Adrenal gland (tissue), 12 donors: ENCODE results near the gene ARL11. TPM values are rescaled to one million over a fixed set of nuclear protein-coding genes. Genes with fewer than 3 reads are reported as not detected.

Experiments
- DNase-seq, 7 donors: peaks; one replicate each; pipeline ENCODE4 v3.0.0-alpha.2; 2019 to 2020
- H3K27ac ChIP-seq, 5 donors: fragments of 200-600 bp; sonication (generic) in 4 of 5; 1 replicate in 3 of 5; 2 replicates in 2 of 5; pipeline versions ENCODE4 v1.5.1 to v1.8.0; 2016 to 2020; ENCODE audit warnings: mild to moderate bottlenecking in 1 of 5
- H3K27me3 ChIP-seq: fragments of 200-600 bp; 2 replicates; pipeline ENCODE4 v1.8.0; 2021
- H3K36me3 ChIP-seq, 2 donors: fragments of 200-600 bp; replicated peaks in 1 of 2; 1 replicate in 1 of 2; 2 replicates in 1 of 2; pipeline versions ENCODE4 v1.5.1 to v1.8.0; 2018 to 2022
- H3K4me1 ChIP-seq, 2 donors: fragments of 200-600 bp; replicated peaks in 1 of 2; 1 replicate in 1 of 2; 2 replicates in 1 of 2; pipeline versions ENCODE4 v1.5.1 to v1.8.0; 2018 to 2021
- H3K4me3 ChIP-seq, 4 donors: fragments of 200-600 bp; sonication (generic) in 3 of 4; one replicate each; pipeline ENCODE4 v1.5.1; 2016 to 2018
- H3K9me3 ChIP-seq, 3 donors: fragments of 200-600 bp; sonication (generic) in 1 of 3; replicated peaks in 1 of 3; 1 replicate in 2 of 3; 2 replicates in 1 of 3; pipeline versions ENCODE4 v1.5.1 to v1.8.0; 2016 to 2021
- POLR2A ChIP-seq, 2 donors: fragments of 450-650 bp; IDR thresholded peaks; one replicate each; pipeline ENCODE4 v1.6.1; 2017; ENCODE audit warnings: antibody characterized with exemption in 2 of 2, mild to moderate bottlenecking in 2 of 2, moderate library complexity in 1 of 2
- WGBS, 4 donors: extraction: QIAGEN DNeasy Blood & Tissue Kit in 2 of 4; methylation state at CpG; one replicate each; pipeline versions ENCODE4 v1.1.5 to v1.1.7; 2013 to 2017; 5-methylcytosine and 5-hydroxymethylcytosine counted together
- intact Hi-C, 2 donors: fragments of 100-400 bp; cut with DNase I; formaldehyde crosslinking; loops; one replicate each; pipeline versions ENCODE4 v1.14.1 to v1.15.0; 2022 to 2023
- polyA plus RNA-seq, 3 donors: library from polyadenylated mRNA; stranded (reverse); fragments of 200-250 nt in 2 of 3; fragments of 350-450 nt in 1 of 3; fragmentation: Illumina TruSeq in 1 of 3; extraction: RNeasy Lipid Tissue Mini Kit (QIAGEN cat#74804) in 1 of 3; gene quantifications; one replicate each; pipeline ENCODE4 v1.2.3, GENCODE V29; 2013 to 2014
- total RNA-seq, 9 donors: library from RNA; depleted of rRNA in 4 of 9; stranded (reverse); fragments of >200 nt in 4 of 9; fragments of 120-200 nt in 1 of 9; fragmentation: NEBNext Ultra II Directional in 1 of 9; extraction: Animal tissue kit (Norgen Biotek cat#: 25700) in 1 of 9; gene quantifications; one replicate each; pipeline versions ENCODE4 v1.1.0 to v1.2.4, GENCODE V29; 2013 to 2023
- TF ChIP-seq, protein P1 (sequence below), 6 experiments: fragments of 450-650 bp in 4 of 6; fragments of 200-600 bp in 2 of 6; sonication (generic) in 1 of 6; IDR thresholded peaks; 1 replicate in 5 of 6; 2 replicates in 1 of 6; pipeline versions ENCODE4 v1.5.1 to v1.8.0; 2016 to 2021; ENCODE audit warnings: antibody characterized with exemption in 6 of 6, mild to moderate bottlenecking in 2 of 6, moderate library complexity in 1 of 6
- donor health status: healthy with polysubstance abuse.
- donor health status: Bipolar disorder and iron deficiency.
- donor health status: DM: yes; HTN: yes; CAD: no.
- donor health status: DM: no; HTN: no; CAD: no.
- donor health status: DM: no; HTN: no; CAD: no.
- donor health status: DM: yes; HTN: yes; CAD: no.

ARL11 gene
- total and polyA plus RNA-seq, 12 donors: 0.18 to 2.9 (median 1.5) TPM

- Histone ChIP-seq H3K27me3 (no peaks in the 10 kb centered on the region), H3K9me3 (no peaks in the 10 kb centered on the region), H3K4me3 (peak overlapping the region in 1 of 4 donors; percentile 31), H3K27ac (no peak overlapping the region), H3K36me3 (no peaks in the 10 kb centered on the region), H3K4me1 (no peaks in the 10 kb centered on the region)
- WGBS, 4 donors: 52 to 76% (median 64%) methylated on average over 9 to 10 of the region's 10 CpGs
- TF ChIP-seq, protein P1, sequence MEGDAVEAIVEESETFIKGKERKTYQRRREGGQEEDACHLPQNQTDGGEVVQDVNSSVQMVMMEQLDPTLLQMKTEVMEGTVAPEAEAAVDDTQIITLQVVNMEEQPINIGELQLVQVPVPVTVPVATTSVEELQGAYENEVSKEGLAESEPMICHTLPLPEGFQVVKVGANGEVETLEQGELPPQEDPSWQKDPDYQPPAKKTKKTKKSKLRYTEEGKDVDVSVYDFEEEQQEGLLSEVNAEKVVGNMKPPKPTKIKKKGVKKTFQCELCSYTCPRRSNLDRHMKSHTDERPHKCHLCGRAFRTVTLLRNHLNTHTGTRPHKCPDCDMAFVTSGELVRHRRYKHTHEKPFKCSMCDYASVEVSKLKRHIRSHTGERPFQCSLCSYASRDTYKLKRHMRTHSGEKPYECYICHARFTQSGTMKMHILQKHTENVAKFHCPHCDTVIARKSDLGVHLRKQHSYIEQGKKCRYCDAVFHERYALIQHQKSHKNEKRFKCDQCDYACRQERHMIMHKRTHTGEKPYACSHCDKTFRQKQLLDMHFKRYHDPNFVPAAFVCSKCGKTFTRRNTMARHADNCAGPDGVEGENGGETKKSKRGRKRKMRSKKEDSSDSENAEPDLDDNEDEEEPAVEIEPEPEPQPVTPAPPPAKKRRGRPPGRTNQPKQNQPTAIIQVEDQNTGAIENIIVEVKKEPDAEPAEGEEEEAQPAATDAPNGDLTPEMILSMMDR (IDR thresholded peaks at IDR 0.05): no peak
- peak in 1 of 2 donors; percentile 0 for TF ChIP-seq POLR2A (IDR thresholded peaks at IDR 0.05)
- intact Hi-C loops: no loop called here
- peak in 6 of 7 donors; percentile 55 to 79 (median 66) for DNase-seq
These were observed 7.5 kb downstream of the ARL11 start for GRCh38 chr13:49635599-49636433.

DNA sequence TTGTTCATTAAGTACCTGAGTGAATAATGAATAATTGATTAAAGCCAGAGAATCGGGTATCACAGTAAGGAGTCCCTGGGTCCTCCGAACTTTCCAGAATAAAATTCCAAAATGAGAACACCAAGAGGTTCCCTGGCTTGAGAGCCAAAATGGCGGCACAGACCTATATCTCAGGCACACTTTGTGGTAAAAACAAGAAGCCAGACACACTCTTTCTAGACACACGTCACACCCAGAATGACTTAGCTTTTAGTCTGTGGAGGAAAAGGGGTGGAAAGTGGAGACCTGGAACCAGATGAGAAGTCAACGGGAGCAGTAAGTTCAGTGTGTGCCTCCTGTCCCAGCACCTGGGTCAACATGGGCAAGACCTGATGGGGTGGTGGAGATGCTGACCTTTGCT lies 8.4 kb downstream of the ARL11 start:
- no peaks in the 10 kb centered on the region for H3K9me3 ChIP-seq
- no peaks in the 10 kb centered on the region for H3K36me3 ChIP-seq
- H3K27me3 ChIP-seq: no peaks in the 10 kb centered on the region
- no peak for DNase-seq
- TF ChIP-seq POLR2A (IDR thresholded peaks at IDR 0.05): no peak
- TF ChIP-seq, protein P1 (IDR thresholded peaks at IDR 0.05): no peak
- 91 to 97% (median 96%) methylated on average over 5 of the region's 5 CpGs for WGBS, 4 donors
- intact Hi-C loops: no loop called here
- H3K4me3 ChIP-seq: no peak overlapping the region
- H3K4me1 ChIP-seq: no peaks in the 10 kb centered on the region
- no peak overlapping the region for H3K27ac ChIP-seq

DNA sequence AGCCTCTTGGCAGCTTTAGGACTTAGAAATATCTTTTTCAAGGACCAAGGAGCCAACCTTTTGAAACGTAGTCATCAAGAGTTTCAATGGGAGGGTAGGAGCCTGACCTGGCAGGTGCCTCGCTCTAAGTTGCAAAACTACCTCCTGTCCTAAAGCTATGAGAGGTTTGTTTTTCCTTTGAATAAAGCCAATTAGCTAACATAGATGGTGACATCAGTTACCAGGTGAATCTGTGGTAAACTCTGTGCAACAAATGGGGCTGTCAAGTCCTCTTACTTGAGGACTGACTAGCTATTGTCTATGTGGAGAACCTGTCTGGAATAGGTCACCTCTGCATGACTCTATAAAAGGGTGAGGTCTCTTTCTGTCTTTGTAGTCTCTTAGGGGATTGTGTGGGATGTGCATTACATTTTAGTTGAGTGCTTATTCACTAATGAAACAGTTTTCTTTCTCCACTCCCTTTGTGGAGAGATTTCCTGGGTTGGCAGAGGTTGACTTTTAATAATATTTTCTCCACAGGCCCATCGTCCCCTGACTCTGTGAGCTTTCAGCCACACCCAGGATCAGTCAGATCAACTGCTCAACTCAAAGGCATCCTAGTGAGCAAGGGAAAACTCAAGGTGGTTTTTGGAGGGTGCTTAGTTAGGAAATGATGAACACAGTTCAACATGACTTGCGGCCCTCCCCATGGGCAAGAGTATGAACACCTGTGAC lies 9.9 kb downstream of the ARL11 start:
- Histone ChIP-seq H3K4me1 (no peaks in the 10 kb centered on the region), H3K27me3 (no peaks in the 10 kb centered on the region), H3K4me3 (no peak overlapping the region), H3K27ac (no peak overlapping the region), H3K9me3 (no peaks in the 10 kb centered on the region), H3K36me3 (no peaks in the 10 kb centered on the region)
- 86 to 96% (median 88%) methylated on average over 4 of the region's 4 CpGs for WGBS, 4 donors
- no peak for DNase-seq
- TF ChIP-seq POLR2A (IDR thresholded peaks at IDR 0.05): no peak
- TF ChIP-seq, protein P1 (IDR thresholded peaks at IDR 0.05): no peak
- intact Hi-C loops: no loop called here

- Histone ChIP-seq H3K4me1 (no peaks in the 10 kb centered on the region), H3K27ac (no peak overlapping the region), H3K27me3 (no peaks in the 10 kb centered on the region), H3K4me3 (no peak overlapping the region), H3K9me3 (no peaks in the 10 kb centered on the region), H3K36me3 (no peaks in the 10 kb centered on the region)
- WGBS, 4 donors: 85 to 95% (median 87%) methylated on average over 2 of the region's 2 CpGs
- intact Hi-C loops: no loop called here
- DNase-seq: no peak
- no peak for TF ChIP-seq POLR2A (IDR thresholded peaks at IDR 0.05)
- TF ChIP-seq, protein P1 (IDR thresholded peaks at IDR 0.05): no peak
These were observed 10.4 kb downstream of the ARL11 start for GRCh38 chr13:49638744-49639072.
